ENCODE measurements around the gene PSG1. TPM values are rescaled to one million over a fixed set of nuclear protein-coding genes. Genes with fewer than 3 reads are reported as not detected.
"Not testable (repeated sequence)": the region's sequence is repeated elsewhere in the genome, so short reads cannot be mapped to it uniquely, and the experiment has no call there.

PSG1 gene
- total RNA-seq, 1 donor from 2014 or later: not detected

DNA sequence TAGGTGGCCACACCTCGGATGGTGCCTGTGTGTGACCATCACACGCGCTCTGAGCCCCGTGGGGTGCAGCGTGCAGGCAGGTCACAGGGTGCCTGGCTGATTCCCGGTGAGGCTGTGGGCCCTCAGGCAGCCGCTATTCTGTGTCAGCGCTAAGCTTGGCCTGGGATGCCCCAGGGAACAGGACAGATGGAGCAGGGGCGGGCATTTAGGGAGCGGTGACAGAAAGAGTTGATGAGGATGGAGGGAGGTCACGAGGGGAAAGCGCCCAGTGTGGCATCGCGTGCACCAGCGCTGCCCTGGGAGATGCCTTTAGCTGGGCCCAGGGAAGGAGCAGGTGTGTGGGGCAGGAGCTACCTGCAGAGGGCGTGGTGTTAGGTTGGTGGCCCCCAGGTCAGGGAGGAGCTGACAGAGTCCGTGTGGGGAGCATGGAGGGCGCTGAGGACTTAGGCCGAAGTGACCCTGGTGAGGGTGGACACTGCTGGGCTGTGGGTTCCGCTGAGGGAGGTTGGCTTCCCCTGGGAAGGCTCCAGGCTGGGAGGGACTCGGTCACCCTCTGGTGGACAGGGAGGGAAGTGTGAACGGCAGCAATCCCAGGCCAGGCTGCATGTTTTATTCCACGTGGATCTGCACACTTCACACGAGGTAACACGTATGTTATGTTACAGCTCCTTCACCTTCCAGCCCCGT lies 39.7 kb upstream of the PSG1 start:
- H3K4me3 ChIP-seq; H3K4me1 ChIP-seq; H3K27ac ChIP-seq (replicated peaks); H3K36me3 ChIP-seq; DNase-seq; intact Hi-C loops (cut with micrococcal nuclease); H3K9me3 ChIP-seq (replicated peaks): not testable (repeated sequence)
- TF ChIP-seq, protein P1, sequence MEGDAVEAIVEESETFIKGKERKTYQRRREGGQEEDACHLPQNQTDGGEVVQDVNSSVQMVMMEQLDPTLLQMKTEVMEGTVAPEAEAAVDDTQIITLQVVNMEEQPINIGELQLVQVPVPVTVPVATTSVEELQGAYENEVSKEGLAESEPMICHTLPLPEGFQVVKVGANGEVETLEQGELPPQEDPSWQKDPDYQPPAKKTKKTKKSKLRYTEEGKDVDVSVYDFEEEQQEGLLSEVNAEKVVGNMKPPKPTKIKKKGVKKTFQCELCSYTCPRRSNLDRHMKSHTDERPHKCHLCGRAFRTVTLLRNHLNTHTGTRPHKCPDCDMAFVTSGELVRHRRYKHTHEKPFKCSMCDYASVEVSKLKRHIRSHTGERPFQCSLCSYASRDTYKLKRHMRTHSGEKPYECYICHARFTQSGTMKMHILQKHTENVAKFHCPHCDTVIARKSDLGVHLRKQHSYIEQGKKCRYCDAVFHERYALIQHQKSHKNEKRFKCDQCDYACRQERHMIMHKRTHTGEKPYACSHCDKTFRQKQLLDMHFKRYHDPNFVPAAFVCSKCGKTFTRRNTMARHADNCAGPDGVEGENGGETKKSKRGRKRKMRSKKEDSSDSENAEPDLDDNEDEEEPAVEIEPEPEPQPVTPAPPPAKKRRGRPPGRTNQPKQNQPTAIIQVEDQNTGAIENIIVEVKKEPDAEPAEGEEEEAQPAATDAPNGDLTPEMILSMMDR (IDR thresholded peaks at IDR 0.05; ENCODE audit: borderline replicate concordance): peak; percentile 42
- peaks cover 35% of the 10 kb centered on the region for H3K27me3 ChIP-seq (ENCODE audit: low read depth)

GRCh38 chr19:42918377-42919069 lies 39.0 kb upstream of the PSG1 start:
- intact Hi-C loops (cut with micrococcal nuclease); H3K9me3 ChIP-seq (replicated peaks); H3K27ac ChIP-seq (replicated peaks); H3K4me1 ChIP-seq; H3K4me3 ChIP-seq; DNase-seq; H3K36me3 ChIP-seq: not testable (repeated sequence)
- peaks cover 29% of the 10 kb centered on the region for H3K27me3 ChIP-seq (ENCODE audit: low read depth)

GRCh38 chr19:42917634-42918033 lies 38.1 kb upstream of the PSG1 start, which contains the start of gene PSG6:
Gene PSG6 (minus strand): TSS chr19:42917894. CDS start chr19:42917792, 102 bp downstream.
- H3K4me3 ChIP-seq; H3K4me1 ChIP-seq; intact Hi-C loops (cut with micrococcal nuclease); H3K36me3 ChIP-seq; DNase-seq; H3K27ac ChIP-seq (replicated peaks); H3K9me3 ChIP-seq (replicated peaks): not testable (repeated sequence)
- peaks cover 22% of the 10 kb centered on the region for H3K27me3 ChIP-seq (ENCODE audit: low read depth)

- peaks cover 20% of the 10 kb centered on the region for H3K27me3 ChIP-seq (ENCODE audit: low read depth)
- H3K36me3 ChIP-seq; H3K27ac ChIP-seq (replicated peaks); H3K4me3 ChIP-seq; DNase-seq; H3K4me1 ChIP-seq; intact Hi-C loops (cut with micrococcal nuclease); H3K9me3 ChIP-seq (replicated peaks): not testable (repeated sequence)
Observed at GRCh38 chr19:42916931-42917330, 37.4 kb upstream of the PSG1 start.

DNA sequence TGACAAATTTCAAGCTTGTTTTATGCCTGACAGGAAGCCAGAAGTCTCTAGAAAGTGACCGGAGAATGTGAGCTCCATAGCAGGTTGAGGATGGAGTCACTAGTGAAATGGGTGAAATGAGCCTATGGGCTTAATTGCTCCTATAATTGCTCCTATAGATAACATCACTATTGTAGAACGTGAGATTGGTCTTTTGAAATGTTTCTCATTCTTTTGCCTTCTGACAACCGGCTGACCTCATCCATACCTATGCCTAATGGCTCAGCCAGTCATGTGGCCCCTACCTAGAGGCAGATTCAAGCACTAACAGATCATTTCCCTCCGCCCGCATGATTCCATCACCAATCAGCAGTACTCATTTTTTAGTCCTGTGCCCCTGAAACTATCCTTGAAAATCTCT lies 34.0 kb upstream of the PSG1 start:
- H3K36me3 ChIP-seq; H3K4me1 ChIP-seq; H3K9me3 ChIP-seq (replicated peaks); H3K4me3 ChIP-seq; intact Hi-C loops (cut with micrococcal nuclease); H3K27me3 ChIP-seq (ENCODE audit: low read depth); DNase-seq; H3K27ac ChIP-seq (replicated peaks): not testable (repeated sequence)

DNA sequence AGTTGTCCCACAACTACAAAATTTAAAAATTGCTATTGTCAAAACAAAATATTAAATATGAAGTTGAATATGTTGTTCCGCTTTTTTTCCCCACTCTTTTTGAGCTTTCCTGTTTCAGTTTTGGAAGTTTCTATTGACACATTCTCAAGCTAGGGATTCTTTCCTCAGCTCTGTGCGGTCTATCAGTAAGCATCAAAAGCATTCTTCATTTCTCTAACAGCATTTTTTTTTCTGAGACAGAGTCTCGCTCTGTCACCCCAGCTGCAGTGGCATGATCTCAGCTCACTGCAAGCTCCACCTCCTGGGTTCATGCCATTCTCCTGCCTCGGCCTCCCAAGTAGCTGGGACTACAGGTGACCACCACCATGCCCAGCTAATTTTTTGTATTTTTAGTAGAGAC lies 33.4 kb upstream of the PSG1 start:
- H3K27me3 ChIP-seq (ENCODE audit: low read depth); H3K27ac ChIP-seq (replicated peaks); H3K36me3 ChIP-seq; DNase-seq; H3K4me3 ChIP-seq; H3K9me3 ChIP-seq (replicated peaks); H3K4me1 ChIP-seq; intact Hi-C loops (cut with micrococcal nuclease): not testable (repeated sequence)

- not testable (repeated sequence) for DNase-seq
Observed at GRCh38 chr19:42911731-42912130, 32.2 kb upstream of the PSG1 start.

GRCh38 chr19:42906162-42906561 lies 26.6 kb upstream of the PSG1 start:
- H3K36me3 ChIP-seq; H3K4me1 ChIP-seq; H3K4me3 ChIP-seq; H3K27ac ChIP-seq (replicated peaks); DNase-seq; intact Hi-C loops (cut with micrococcal nuclease); H3K9me3 ChIP-seq (replicated peaks): not testable (repeated sequence)
- peaks cover 46% of the 10 kb centered on the region for H3K27me3 ChIP-seq (ENCODE audit: low read depth)

More at GRCh38 chr19:42911731-42912130, 32.2 kb upstream of the PSG1 start:
- H3K27ac ChIP-seq (replicated peaks); H3K4me1 ChIP-seq; H3K4me3 ChIP-seq; H3K27me3 ChIP-seq (ENCODE audit: low read depth); H3K36me3 ChIP-seq; H3K9me3 ChIP-seq (replicated peaks); intact Hi-C loops (cut with micrococcal nuclease): not testable (repeated sequence)

DNA sequence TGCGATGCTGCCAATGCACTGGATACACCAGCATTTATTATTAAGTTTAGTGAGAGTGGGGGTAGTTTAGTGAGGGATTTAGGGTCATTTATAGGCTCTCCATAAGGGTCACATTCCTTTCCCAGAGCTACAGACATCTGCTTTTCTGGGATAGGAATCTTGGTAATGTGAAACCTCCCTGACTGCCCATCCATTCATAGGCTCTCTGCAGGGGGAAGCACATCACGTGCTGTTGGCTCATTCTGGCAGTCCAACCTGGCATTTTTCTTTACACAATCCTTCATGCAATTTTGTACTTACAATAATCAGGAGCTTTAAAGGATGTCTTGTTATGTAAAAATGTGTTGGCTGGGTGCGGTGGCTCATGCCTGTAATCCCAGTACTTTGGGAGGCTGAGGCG lies 21.0 kb upstream of the PSG1 start:
- H3K27ac ChIP-seq (replicated peaks); H3K4me1 ChIP-seq; DNase-seq; intact Hi-C loops (cut with micrococcal nuclease); H3K9me3 ChIP-seq (replicated peaks); H3K4me3 ChIP-seq; H3K36me3 ChIP-seq: not testable (repeated sequence)
- H3K27me3 ChIP-seq (ENCODE audit: low read depth): peaks cover 62% of the 10 kb centered on the region

DNA sequence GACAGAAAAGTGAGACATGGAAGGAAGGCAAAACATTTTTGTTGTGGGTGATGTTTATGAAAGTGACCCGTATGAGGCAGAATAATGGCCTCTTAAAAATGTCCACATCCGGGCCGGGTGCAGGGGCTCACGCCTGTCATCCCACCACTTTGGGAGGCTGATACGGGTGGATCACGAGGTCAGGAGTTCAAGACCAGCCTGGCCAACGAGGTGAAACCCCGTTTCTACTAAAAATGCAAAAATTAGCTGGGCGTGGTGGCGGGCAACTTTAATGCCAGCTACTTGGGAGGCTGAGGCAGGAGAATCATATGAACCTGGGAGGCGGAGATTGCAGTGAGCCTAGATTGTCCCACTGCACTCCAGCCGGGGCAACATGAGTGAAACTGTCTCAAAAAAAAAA lies 20.2 kb upstream of the PSG1 start:
- intact Hi-C loops (cut with micrococcal nuclease); H3K36me3 ChIP-seq; H3K4me1 ChIP-seq; DNase-seq; H3K9me3 ChIP-seq (replicated peaks); H3K4me3 ChIP-seq; H3K27ac ChIP-seq (replicated peaks): not testable (repeated sequence)
- H3K27me3 ChIP-seq (ENCODE audit: low read depth): peaks cover 56% of the 10 kb centered on the region

GRCh38 chr19:42899110-42899509 lies 19.6 kb upstream of the PSG1 start:
- H3K4me3 ChIP-seq; intact Hi-C loops (cut with micrococcal nuclease); H3K27ac ChIP-seq (replicated peaks); DNase-seq; H3K4me1 ChIP-seq; H3K36me3 ChIP-seq: not testable (repeated sequence)
- peaks cover 54% of the 10 kb centered on the region for H3K27me3 ChIP-seq (ENCODE audit: low read depth)
- H3K9me3 ChIP-seq (replicated peaks): peaks cover 11% of the 10 kb centered on the region

DNA sequence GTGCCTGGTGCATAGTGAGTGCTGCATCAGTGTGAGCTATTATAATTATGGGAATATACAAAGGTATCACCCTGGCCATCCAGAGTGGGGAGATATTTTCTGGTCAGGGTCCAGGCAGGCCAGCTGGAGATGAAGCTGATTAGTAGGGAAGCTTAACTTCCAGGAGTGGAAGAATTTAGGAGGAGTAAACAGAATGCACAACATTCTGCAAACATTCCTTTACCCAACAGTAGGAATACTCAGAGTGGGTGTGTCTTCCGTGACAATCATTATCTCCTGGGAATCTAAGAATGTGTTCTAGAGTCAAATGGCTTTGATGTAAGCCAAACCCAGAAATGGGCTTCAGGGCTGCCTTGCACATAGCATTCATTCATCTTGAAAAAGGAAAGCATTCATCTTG lies 19.1 kb upstream of the PSG1 start:
- H3K36me3 ChIP-seq; H3K4me1 ChIP-seq; DNase-seq; H3K27ac ChIP-seq (replicated peaks); intact Hi-C loops (cut with micrococcal nuclease); H3K4me3 ChIP-seq: not testable (repeated sequence)
- peaks cover 16% of the 10 kb centered on the region for H3K9me3 ChIP-seq (replicated peaks)
- peaks cover 50% of the 10 kb centered on the region for H3K27me3 ChIP-seq (ENCODE audit: low read depth)

- intact Hi-C loops (cut with micrococcal nuclease); H3K27ac ChIP-seq (replicated peaks); DNase-seq; H3K36me3 ChIP-seq; H3K4me3 ChIP-seq; H3K4me1 ChIP-seq: not testable (repeated sequence)
- peaks cover 24% of the 10 kb centered on the region for H3K9me3 ChIP-seq (replicated peaks)
- peaks cover 42% of the 10 kb centered on the region for H3K27me3 ChIP-seq (ENCODE audit: low read depth)
Observed at GRCh38 chr19:42897729-42898128, 18.2 kb upstream of the PSG1 start.
